Glomerular visceral epithelial cell (primary cell): Measurements from ENCODE around the gene SMIM32.
A peak's percentile ranks its signal among the peaks of the same experiment; 100 is the strongest.

ENCODE experiments used
- DNase-seq: peaks from one replicate; pipeline ENCODE4 v3.0.0-alpha.2; 2016; ENCODE audit errors: extremely low spot score

Gene SMIM32

DNA sequence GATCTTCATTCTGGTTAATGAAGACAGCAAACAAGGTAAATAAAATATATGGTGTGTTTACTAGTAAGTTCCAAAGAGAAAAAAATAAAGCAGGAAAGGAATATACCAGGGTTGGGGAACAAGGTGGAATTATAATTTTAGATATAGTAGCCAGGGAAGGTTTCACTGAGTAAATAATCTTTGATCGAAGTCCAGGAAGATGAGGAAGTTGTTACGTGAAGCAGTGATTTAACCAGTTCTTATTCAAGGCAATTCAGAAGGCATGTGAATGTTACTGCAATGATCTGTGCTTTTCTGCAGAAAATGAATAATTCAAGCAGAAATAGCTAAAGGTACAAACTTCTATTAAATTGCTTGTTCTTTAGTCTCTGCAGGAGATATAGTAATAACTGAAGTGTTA, 6.2 kb downstream of the SMIM32 start:
- DNase-seq, result no peak

DNA sequence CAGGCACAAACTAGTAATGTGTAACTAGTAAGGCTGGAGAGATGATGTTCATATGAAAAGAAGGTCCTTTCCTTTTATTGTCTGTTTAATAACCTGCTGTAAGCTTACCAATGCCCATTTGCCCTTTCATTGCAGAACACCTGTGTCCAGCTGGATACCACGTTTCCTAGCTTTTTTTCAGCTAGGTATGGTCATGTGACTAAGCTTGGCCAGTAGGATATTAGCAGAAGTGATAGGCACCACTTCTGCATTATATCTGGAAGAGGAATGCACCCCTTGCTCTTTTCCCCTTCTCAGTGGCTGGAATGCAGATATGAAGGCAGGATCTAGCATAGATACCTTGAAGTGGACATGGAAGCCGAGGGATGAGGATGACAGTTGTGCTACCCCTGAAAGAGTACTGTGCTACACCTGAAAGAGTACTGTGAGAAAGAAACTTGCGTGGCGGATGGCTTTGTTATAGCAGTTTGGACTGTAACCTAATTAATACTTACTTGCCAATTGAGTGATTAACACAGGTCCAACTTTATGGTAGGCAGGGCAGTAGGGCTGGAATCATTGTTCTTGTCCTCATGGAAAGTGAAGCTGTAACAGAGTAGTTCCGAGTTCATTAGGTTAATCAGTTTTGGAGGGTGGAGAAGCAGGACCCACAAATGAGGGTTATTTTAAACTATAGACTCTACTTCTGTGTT, 6.8 kb downstream of the SMIM32 start:
- no peak for DNase-seq

DNA sequence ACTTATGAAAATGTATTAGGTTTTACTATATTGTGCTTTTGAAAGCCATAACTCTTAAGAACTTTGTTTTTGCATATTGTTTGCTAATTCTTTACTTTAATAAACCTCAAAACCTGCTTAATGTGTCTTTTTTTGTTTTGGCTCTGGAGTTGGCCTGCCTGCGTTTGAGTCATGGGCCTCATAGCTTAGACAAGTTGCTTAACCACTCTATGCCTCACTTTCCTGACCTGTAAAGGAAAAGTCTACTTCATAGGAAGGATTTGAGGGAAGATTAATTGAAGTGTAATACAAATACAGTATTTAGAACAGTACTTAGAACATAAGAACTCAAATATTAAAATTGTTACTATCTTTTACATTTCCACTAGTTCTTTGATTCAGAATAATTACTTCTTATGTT, 10.3 kb downstream of the SMIM32 start:
- no peak for DNase-seq

DNA sequence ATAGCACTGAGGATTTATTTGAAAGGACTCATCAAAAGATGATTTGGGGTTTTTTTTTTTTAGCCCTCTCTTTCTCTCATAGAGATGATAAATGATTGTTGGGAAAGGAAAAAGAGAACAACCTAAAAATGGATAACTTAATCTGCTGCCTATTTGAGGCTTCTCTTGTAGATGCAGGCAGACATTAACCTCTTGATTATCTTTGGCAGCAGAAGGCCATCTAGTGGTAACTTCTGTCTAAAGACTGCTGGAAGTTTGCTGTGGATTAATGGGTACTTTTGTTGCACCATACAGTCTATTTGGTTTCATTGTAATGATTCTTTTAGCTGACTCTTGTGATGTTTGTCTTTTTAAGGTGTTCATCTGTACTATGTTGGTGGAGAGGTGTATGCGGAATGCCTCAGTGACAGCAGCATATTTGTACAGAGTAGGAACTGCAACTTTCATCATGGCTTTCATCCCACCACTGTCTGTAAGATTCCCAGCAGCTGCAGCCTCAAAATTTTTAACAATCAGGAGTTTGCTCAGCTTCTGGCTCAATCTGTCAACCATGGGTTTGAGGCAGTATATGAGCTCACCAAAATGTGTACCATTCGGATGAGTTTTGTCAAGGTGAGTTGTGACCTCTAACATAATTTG, 18.8 kb downstream of the SMIM32 start:
- DNase-seq, result peak; percentile 53

DNA sequence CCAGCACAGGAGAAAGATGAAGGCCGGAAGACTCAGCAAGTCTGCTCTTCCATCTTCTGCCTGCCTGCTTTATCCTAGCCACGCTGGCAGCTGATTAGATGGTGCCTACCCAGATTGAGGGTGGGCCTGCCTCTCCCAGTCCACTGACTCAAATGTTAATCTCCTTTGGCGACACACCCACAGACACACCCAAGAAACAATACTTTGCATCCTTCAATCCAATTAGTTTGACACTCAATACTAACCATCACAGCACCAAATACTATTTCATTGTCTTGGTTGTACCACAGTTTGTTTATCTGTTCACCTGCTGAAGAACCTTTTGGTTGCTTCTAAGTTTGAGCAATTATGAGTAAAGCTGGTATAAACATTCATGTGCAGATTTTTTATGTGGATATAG, 23.7 kb downstream of the SMIM32 start:
- DNase-seq, result no peak

DNA sequence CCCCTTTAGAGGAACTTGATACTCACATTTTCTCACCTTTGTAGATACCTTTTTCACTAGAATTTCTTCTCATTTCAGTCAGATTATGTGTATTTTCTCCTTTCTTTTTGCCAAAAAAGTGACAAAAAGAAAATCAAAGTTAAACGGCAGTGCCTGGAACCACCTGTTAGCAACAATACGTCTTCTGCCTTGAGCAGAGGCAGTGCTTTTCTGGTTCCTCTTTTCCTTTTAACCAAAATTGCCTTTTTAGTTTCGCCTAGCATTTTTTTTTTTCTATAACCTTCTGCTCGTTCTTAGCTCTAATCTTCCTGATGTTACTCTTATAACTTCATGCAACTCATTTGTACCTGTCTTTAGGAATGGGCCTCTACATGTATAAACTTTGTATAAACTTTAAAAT, 26.1 kb downstream of the SMIM32 start:
- no peak for DNase-seq

DNA sequence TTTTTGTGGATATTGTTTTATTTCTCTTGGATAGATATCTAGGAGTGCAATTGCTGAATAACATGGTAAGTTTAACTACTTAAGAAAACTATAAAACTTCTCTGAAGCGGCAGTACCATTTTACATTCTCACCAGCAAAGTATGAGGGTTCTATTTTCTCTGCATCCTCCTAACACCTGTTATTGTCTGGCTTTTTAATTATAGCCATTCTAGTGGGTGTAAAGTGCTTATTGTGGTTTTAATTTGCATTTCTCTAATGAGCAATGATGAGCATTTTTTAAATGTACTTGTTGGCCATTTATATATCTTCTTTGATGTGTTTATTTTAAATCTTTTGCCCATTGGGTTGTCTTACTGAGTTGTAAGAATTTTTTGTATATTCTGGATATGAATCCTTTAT, 28.7 kb downstream of the SMIM32 start:
- no peak for DNase-seq

DNA sequence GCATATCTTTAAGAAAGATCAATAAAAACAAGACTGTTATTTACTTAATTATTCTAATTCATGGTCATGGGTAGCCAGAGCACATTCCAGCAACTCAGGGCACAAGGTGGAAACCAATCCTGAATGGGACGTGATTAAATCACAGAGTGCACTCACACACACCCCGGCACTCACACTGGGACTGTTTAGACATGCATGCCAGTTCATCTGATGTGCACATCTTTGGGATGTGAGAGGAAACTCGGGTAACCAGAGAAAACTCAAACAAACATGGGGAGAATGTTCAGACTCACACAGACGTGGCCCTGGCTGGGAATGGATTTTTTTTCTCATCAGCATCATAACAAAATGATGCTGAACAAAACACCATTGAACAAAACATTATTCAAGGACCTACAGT, 31.0 kb downstream of the SMIM32 start:
- no peak for DNase-seq

DNA sequence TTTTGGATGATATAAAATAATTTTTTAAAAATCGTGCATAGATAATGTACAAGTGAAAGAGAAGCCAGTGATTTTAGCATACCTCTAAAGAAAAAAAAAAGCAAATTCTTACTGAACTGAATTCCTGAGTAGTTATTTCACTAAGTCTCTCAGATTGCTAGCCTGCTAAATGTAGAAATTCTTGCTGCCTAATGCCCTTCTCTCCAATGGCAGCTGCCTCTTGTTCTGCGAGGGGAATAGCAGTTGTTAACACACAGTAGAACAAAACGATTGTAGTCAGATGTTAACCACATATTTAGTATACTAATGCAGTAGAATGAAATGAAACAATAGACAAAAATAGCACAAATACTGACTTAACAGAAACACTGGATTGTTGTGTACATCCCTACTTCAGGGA, 33.5 kb downstream of the SMIM32 start:
- no peak for DNase-seq

DNA sequence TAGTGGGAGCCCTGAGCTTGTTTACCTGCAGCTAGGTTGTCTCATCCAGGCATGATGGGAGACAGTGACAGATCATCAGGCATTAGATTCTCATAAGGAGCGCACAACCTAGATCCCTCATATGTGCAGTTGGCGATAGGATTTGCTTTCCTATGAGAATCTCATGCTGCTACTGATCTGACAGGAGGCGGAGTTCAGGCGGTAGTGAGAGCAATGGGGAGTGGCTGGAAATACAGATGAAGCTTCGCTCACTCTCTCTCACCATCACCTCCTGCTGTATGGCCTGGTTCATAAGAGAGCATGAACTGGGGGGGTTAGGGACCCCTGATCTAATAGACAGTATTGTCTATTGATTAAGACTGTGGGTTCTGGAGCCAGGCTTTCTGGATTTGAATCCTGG, 35.4 kb downstream of the SMIM32 start:
- DNase-seq, result no peak

DNA sequence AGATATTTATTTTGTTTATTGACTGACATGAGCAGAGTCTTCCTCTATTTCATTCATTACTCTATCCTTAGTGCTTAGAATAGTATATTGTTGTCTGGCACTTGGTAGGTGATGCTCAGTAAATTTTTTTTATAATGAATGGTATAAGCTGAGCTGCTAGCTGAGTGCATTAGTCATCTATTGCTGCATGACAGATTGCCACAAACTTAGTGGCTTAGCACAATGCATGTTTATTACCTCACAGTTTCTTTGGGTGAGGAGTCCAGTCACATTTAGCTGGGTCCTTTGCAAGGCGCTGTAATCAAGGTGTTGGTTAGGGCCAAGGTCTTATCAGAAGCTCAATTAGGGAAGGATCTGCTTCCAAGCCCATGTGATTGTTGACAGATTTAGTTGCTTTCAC, 37.2 kb downstream of the SMIM32 start:
- peak; percentile 25 for DNase-seq

DNA sequence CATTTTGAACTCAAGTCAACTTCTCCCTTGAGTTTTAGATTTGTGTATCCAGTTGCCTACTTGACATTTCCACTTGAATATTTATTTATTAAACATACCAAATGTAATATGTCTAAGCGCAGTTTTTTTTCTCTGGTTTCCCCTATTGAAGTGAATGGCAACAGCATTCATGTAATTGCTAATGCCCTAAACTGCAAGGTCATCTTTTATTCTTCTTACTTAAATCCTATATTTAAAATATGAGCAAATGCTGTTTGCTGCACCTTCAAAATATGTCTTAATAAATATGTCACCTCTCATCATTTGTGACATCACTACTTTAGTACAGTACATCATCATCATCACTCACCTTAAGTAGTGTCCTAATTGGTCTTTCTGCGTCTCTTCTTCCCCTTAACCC, 37.9 kb downstream of the SMIM32 start:
- DNase-seq, result no peak

DNA sequence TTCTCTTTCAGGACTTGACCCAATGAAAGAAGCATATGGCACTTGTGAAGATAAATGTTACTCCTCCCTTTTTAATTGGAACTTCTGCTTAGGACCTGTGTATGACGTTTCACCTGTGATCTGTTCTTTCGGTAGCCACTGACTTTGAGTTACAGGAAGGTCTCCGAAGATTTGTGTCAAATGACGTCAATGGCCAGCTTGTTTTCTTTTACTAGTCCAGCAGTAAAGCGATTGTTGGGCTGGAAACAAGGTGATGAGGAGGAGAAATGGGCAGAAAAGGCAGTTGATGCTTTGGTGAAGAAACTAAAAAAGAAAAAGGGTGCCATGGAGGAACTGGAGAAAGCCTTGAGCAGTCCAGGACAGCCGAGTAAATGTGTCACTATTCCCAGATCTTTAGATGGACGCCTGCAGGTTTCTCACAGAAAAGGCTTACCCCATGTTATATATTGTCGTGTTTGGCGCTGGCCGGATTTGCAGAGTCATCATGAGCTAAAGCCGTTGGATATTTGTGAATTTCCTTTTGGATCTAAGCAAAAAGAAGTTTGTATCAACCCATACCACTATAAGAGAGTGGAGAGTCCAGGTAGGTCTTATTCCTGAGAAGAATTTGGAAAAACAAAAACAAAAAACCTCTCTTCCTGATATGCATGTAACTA, 39.3 kb downstream of the SMIM32 start:
- no peak for DNase-seq

DNA sequence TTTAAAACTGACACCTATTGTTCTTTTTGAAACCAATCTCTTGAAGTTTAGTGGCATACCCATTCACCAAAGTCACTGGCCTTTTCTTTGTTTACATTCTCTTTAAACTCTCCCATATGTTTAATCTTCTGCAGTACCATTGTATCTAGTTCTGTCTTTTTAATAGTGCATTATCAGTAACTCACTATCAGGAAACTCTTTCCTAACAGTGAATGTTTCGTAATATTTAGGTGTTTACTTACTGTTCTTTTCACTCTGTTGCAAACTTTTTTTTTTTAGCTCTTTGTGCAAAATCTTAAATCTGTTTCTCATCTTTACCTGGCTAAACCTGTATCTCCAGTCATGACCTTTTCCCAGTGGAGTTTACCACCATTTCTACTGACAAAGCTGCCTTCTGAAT, 43.1 kb downstream of the SMIM32 start:
- DNase-seq, result no peak

DNA sequence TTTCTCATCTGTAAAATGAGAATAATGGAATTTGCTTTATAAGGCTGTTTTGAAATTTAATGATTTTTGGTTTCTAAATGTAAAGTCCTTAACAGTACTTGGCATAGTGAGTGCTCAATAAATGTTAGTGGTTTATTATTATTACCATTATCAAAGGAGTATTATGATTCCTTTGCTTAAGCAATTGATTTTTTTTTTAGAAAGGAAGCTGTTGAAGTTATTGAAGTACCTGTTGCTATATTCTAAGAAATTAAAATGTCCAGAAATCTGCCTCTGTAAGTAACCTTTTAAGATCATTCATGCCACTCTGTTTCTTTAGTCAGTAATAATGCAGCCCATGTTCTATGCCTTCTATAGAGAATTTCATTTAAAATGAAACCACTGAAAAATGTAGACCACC, 45.3 kb downstream of the SMIM32 start:
- no peak for DNase-seq

DNA sequence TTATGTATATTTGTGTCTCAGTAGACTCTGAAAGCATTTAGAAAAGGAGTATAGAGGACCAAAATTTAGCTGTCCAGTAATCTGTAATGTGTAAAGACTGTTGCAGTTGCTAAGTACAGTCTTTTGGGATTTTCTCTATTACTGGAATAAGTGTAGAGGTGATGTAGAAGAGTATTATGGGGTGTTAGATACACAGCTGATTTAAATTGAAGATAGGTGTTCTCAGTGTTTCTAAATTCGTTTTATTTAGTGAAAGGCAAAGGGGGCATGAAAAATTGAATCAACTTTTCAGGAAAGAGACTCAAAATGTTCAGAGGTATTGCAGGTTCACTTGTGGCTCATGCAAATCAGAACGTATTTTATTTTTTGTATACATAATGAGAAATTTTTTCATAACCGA, 46.8 kb downstream of the SMIM32 start:
- DNase-seq, result no peak

DNA sequence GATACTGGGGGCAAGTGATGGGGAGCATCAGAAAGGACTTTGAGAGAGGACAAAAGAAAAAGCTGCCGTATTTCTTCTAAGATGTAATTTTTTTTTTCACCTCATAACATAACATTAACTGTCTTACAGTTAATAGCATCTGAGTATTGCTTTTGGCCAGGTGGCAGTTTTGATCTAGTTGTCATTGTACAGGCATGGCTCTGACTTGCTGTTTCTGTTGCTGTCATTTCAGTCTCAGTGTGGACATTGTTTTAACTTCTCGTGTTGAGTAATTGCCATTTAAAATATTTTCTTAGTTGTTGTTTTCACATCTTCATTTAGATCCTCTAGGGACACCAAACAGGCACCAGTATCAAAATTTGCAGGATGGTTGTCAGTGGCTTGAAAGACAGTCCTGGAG, 47.9 kb downstream of the SMIM32 start:
- no peak for DNase-seq

DNA sequence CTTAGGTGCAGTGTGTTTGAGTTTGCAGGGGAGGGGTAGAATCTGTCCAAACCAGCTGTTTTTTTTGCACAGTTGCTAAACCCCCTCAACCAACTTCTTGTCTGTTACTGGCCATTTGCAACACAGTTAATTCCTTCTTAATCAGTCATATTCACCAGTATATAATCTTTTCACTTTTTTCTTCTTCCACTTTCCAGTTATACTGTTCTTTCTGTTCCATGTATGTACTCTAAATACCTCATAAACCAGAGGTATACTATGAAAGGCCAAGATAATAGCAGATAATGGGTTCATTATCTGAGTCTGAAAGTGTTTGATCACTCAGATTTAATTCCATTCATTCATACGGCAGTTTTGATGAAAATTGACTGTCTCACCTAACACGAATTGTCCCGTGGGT, 49.2 kb downstream of the SMIM32 start:
- no peak for DNase-seq

DNA sequence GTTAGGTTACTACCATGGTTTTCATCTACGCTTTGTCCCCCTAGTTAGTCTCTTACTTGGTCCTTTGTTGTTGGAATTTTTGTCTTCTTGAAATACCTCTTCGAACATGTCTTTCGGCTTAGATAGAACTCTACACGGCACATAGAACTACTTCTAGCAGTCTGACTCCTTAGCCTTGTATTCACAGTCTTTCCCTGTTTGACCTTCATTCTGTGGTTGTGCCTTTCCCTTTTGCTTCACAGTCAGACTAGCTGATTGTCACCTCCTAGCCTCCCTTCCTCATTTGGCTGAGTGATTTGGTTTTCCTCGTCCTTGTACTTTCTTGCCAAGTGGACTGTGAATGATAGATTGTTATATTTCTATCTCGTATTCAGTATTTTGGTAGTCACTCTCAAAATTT, 49.6 kb downstream of the SMIM32 start:
- no peak for DNase-seq

DNA sequence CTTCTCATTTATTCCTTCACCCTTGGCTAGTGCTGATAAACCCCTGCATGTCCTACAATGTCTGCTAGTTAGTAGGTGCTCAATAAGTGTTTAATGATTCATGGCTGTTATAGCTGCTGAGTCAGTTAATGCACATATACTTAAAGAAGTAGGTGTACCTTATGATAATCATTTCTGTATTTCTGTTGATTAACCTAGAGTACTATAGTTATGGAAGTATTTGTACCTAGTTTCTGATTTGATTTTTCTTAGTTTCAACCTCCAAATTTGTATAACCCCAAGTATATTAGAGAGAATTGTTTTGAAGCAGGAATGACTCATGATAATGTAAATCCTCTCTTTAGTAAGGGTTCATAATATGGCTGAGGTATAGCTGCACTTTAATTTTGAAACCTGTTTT, 51.4 kb downstream of the SMIM32 start:
- no peak for DNase-seq
